CD4-positive, alpha-beta memory T cell (primary cell): ENCODE results near the gene PNKP. TPM values are rescaled to one million over a fixed set of nuclear protein-coding genes. Genes with fewer than 3 reads are reported as not detected.

Experiments
- CTCF ChIA-PET: fragments of 350-600 bp; sonication (Branson Sonifier 250); formaldehyde crosslinking; loops from one replicate; lab custom pipeline; 2021; ENCODE audit warnings: inconsistent platforms; ENCODE audit not compliant: partially characterized antibody; lab: Charles Lee
- POLR2A ChIA-PET: fragments of 350-600 bp; sonication (Branson Sonifier 250); formaldehyde crosslinking; loops from one replicate; lab custom pipeline; 2021; ENCODE audit not compliant: partially characterized antibody; lab: Charles Lee
- DNase-seq, 5 donors: peaks; one replicate each; pipeline versions ENCODE4 v3.0.0 to v3.0.0-alpha.2; 2020 to 2022; ENCODE audit warnings: mixed read lengths in 1 of 5
- H3K27ac ChIP-seq: one replicate; pipeline ENCODE4 v1.7.0; 2013; ENCODE audit warnings: low read depth, low read length
- H3K27me3 ChIP-seq: 2 replicates; pipeline ENCODE4 v1.7.0; 2013; ENCODE audit warnings: mild to moderate bottlenecking, low read length, moderate library complexity; ENCODE audit not compliant: insufficient read depth
- H3K36me3 ChIP-seq: 2 replicates; pipeline ENCODE4 v1.7.0; 2013; ENCODE audit warnings: mild to moderate bottlenecking, low read length, moderate library complexity; ENCODE audit not compliant: insufficient read depth
- H3K4me1 ChIP-seq: 2 replicates; pipeline ENCODE4 v1.7.0; 2013; ENCODE audit warnings: mild to moderate bottlenecking, low read length, moderate library complexity; ENCODE audit not compliant: insufficient read depth
- H3K4me3 ChIP-seq, 2 donors: one replicate each; pipeline ENCODE4 v1.7.0; 2013; ENCODE audit warnings: low read length in 2 of 2, mild to moderate bottlenecking in 1 of 2
- H3K9me3 ChIP-seq, 2 donors: one replicate each; pipeline ENCODE4 v1.7.0; 2013; ENCODE audit warnings: low read length in 2 of 2, control low read depth in 1 of 2; ENCODE audit not compliant: control insufficient read depth in 1 of 2
- H3K27ac Mint-ChIP-seq, 7 donors: one replicate each; pipeline ENCODE4 v1.8.0; 2020 to 2021; ENCODE audit warnings: mixed read lengths in 7 of 7, mild to moderate bottlenecking in 6 of 7, inconsistent platforms in 3 of 7, moderate library complexity in 3 of 7
- H3K27me3 Mint-ChIP-seq, 2 donors: one replicate each; pipeline ENCODE4 v1.8.0; 2020 to 2021; ENCODE audit warnings: mixed read lengths in 2 of 2
- H3K36me3 Mint-ChIP-seq, 2 donors: one replicate each; pipeline ENCODE4 v1.8.0; 2020 to 2021; ENCODE audit warnings: mixed read lengths in 2 of 2, inconsistent platforms in 1 of 2, mild to moderate bottlenecking in 1 of 2
- H3K4me1 Mint-ChIP-seq, 4 donors: one replicate each; pipeline ENCODE4 v1.8.0; 2020 to 2021; ENCODE audit warnings: mixed read lengths in 4 of 4, mild to moderate bottlenecking in 1 of 4
- H3K4me3 Mint-ChIP-seq, 8 donors: one replicate each; pipeline ENCODE4 v1.8.0; 2020 to 2021; ENCODE audit warnings: mixed read lengths in 8 of 8, mild to moderate bottlenecking in 7 of 8, moderate library complexity in 6 of 8, inconsistent platforms in 3 of 8
- H3K9me3 Mint-ChIP-seq, 8 donors: one replicate each; pipeline ENCODE4 v1.8.0; 2020 to 2021; ENCODE audit warnings: mixed read lengths in 8 of 8, mild to moderate bottlenecking in 5 of 8, inconsistent platforms in 3 of 8, moderate library complexity in 1 of 8
- intact Hi-C: fragments of 100-400 bp; cut with micrococcal nuclease; formaldehyde crosslinking; loops from one replicate; pipeline ENCODE4 v1.15.1; 2023
- polyA plus RNA-seq, 2 donors: library from polyadenylated mRNA; unstranded; fragments of 300-500 nt; fragmentation: Illumina TruSeq; gene quantifications; one replicate each; pipeline ENCODE4 v1.2.3, GENCODE V29; 2021
- total RNA-seq, 2 experiments: library from RNA; stranded (reverse); gene quantifications; one replicate each; pipeline ENCODE4 v1.2.3, GENCODE V29; 2021

Gene PNKP
- total and polyA plus RNA-seq, 4 experiments from 2014 or later = 28.9 to 192 (median 103) TPM

DNA sequence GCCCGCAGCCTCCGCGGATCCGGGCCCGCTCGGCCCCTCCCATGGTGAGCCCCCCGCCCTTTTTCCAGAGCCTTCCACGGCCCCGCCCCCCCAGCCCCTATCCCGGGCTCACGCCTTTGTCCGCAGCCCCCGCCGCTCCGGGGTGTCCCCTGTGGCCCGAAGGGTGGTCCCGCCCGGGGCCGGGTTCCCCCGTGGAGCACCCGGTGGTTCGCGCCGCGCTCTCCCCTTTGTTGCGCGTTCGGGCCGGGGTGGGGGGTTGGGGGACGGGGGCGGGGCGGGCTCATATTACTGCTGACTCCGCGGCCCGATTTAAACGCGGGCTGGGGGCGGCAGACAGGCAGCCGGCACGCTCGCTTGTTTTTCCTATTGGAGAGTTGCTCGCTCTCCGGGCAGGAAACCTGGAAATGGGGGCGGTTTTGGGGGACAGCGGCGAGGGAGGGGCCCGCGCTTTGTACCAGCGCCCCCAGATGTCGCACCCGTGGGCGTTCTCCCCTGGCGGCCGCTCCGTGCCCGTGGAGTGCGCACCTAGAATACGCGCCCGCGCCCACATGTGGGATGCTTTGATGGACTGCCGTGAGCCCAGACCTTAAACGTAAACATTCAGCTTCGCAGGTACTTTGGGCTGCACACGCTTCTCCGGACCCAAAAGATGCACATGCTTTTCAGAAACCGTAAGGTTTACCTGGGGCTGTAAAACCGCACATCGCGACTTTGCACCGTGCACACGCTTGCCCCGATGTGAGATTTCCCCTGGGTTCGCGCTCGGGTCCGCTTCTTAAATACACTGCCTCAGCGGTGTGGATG is 15.7 kb downstream of the PNKP start:
- H3K27ac ChIP-seq = peak overlapping the region; percentile 98

DNA sequence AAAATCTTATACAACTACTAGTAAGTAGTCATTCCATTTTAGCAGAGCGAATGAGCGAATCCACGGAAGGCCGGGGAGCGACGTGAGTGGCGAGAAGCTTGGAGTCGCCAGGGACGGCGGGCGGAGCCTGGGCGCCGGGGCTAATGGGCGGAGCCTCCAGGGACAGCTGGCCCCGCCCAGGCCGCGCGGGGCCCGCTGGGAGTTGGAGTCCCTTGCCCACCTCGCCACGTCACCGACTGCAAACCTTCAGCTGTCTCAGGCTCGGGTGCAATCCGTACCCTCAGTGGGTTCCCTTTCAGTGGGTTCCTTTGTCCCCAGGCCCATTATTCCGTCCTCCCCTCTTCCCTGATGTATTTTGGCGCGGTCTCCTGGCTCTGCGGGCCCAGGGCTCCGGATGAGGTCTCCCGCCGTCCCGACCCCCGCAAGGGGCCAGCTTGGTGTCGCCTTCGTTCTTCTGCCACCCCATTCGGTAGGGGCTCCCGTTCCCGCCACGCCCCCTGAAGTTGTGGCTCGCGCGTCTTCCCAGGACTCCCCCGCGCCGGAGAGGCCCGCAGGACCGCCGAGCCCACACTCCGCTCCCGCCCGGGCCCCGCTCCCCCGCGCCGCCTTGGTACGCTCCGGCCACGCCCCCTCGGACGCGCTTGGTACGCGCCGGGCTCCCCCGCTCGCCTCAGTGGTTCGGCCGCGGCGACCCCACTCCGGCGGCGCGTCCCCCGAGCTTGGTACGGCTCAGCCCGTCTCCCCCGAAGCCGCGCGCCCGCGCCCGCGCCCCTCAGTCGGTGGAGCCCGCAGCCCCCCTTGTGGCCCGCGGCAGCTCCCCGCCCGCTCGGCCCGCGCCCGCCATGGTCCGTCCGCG is 16.7 kb downstream of the PNKP start, which contains the start of gene PTOV1:
Gene PTOV1, plus strand, starts transcription at position 673 of the 856 bp plus-strand sequence.
- Histone ChIP-seq H3K27ac (peak within 1 kb of the TSS; percentile 98), H3K4me1 (peaks cover 42% of the 10 kb centered on the region), H3K4me3 (peak within 1 kb of the TSS; percentile 54 to 88), H3K27me3 (no peaks in the 10 kb centered on the region), H3K9me3 (no peaks in the 10 kb centered on the region), H3K36me3 (no peaks in the 10 kb centered on the region)
- Mint-ChIP-seq H3K4me3 (peak within 1 kb of the TSS; percentile 90 to 97 (median 93)), H3K36me3 (peaks cover 0 to 17% of the 10 kb centered on the region in 2 donors), H3K9me3 (peaks cover 0 to 5% (median 0%) of the 10 kb centered on the region in 8 donors), H3K27me3 (no peaks in the 10 kb centered on the region), H3K27ac (peak within 1 kb of the TSS; percentile 92 to 98 (median 97)), H3K4me1 (peaks cover 29 to 49% (median 39%) of the 10 kb centered on the region in 4 donors)
- peak; percentile 84 to 90 (median 87) for DNase-seq
- intact Hi-C loops = loop anchor here (1.0 to 2.0 kb wide), 6 partner anchors 17 to 78 kb away; partner anchors contain the start of genes AKT1S1, ATF5, FUZ and MED25
- POLR2A ChIA-PET = interaction anchor here (0.6 to 12.2 kb wide), 29 partner anchors 8 to 1487 kb away, joined by 3 to 173 read pairs (median 4); partner anchors contain the start of genes AKT1S1, AP2A1, ATF5 and CA11
- CTCF ChIA-PET = interaction anchor here (1.0 to 1.2 kb wide), 3 partner anchors 17 to 40 kb away, joined by 3 to 4 read pairs (median 3); partner anchors contain the start of gene PNKP

More for the DNA sequence above, 15.7 kb downstream of the PNKP start:
- peak overlapping the region; percentile 38 to 88 for H3K4me3 ChIP-seq
- no peaks in the 10 kb centered on the region for H3K9me3 ChIP-seq
- Mint-ChIP-seq H3K9me3 (peaks cover 0 to 5% (median 0%) of the 10 kb centered on the region in 8 donors), H3K27ac (peak overlapping the region; percentile 85 to 93 (median 88)), H3K27me3 (no peaks in the 10 kb centered on the region), H3K4me3 (peak overlapping the region; percentile 85 to 92 (median 88)), H3K36me3 (peaks cover 0 to 19% of the 10 kb centered on the region in 2 donors), H3K4me1 (peaks cover 29 to 49% (median 39%) of the 10 kb centered on the region in 4 donors)
- POLR2A ChIA-PET = interaction anchor here (0.7 to 12.2 kb wide), 13 partner anchors 9 to 271 kb away, joined by 3 to 173 read pairs (median 10); partner anchors contain the start of genes AKT1S1, ATF5, FUZ and MED25
- peak in 2 of 5 donors; percentile 26 to 44 for DNase-seq
- H3K27me3 ChIP-seq = no peaks in the 10 kb centered on the region
- intact Hi-C loops = loop anchor here (1.0 to 2.0 kb wide), 2 partner anchors 39 to 77 kb away; partner anchors contain the start of genes ATF5 and NUP62
- peaks cover 42% of the 10 kb centered on the region for H3K4me1 ChIP-seq
- CTCF ChIA-PET = no interaction called here
- H3K36me3 ChIP-seq = no peaks in the 10 kb centered on the region

DNA sequence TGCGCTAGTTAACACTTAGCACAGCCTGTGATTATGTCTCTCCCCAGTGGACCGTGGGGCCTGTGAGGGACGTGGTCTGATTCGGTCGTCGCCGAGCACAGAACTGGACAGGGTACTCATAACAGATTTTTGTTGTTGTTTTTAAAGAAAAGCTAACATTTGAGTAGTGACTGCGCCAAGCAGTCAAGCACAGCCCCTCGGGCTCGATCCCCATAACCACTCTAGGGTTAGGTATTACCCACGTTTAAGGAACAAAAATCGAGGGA is 17.2 kb downstream of the PNKP start:
- peaks cover 42% of the 10 kb centered on the region for H3K4me1 ChIP-seq
- peak overlapping the region; percentile 98 for H3K27ac ChIP-seq
- no peaks in the 10 kb centered on the region for H3K36me3 ChIP-seq
- ChIA-PET CTCF (interaction anchor here (1.0 to 1.2 kb wide), 3 partner anchors 18 to 40 kb away, joined by 3 to 4 read pairs (median 3); partner anchors contain the start of gene PNKP), POLR2A (interaction anchor here (0.7 to 12.2 kb wide), 25 partner anchors 9 to 1487 kb away, joined by 3 to 173 read pairs (median 5); partner anchors contain the start of genes AKT1S1, AP2A1, ATF5 and CA11)
- Mint-ChIP-seq H3K27me3 (no peaks in the 10 kb centered on the region), H3K27ac (peak overlapping the region; percentile 92 to 98 (median 97)), H3K4me3 (peak overlapping the region; percentile 90 to 97 (median 93)), H3K9me3 (peaks cover 0 to 5% (median 0%) of the 10 kb centered on the region in 8 donors), H3K4me1 (peaks cover 29 to 49% (median 38%) of the 10 kb centered on the region in 4 donors), H3K36me3 (peaks cover 0 to 13% of the 10 kb centered on the region in 2 donors)
- no peaks in the 10 kb centered on the region for H3K27me3 ChIP-seq
- H3K9me3 ChIP-seq = no peaks in the 10 kb centered on the region
- H3K4me3 ChIP-seq = peak overlapping the region in 1 of 2 donors; percentile 88
- intact Hi-C loops = loop anchor here (1.0 to 2.0 kb wide), 5 partner anchors 17 to 79 kb away; partner anchors contain the start of genes AKT1S1, ATF5, FUZ and MED25
- DNase-seq = no peak

DNA sequence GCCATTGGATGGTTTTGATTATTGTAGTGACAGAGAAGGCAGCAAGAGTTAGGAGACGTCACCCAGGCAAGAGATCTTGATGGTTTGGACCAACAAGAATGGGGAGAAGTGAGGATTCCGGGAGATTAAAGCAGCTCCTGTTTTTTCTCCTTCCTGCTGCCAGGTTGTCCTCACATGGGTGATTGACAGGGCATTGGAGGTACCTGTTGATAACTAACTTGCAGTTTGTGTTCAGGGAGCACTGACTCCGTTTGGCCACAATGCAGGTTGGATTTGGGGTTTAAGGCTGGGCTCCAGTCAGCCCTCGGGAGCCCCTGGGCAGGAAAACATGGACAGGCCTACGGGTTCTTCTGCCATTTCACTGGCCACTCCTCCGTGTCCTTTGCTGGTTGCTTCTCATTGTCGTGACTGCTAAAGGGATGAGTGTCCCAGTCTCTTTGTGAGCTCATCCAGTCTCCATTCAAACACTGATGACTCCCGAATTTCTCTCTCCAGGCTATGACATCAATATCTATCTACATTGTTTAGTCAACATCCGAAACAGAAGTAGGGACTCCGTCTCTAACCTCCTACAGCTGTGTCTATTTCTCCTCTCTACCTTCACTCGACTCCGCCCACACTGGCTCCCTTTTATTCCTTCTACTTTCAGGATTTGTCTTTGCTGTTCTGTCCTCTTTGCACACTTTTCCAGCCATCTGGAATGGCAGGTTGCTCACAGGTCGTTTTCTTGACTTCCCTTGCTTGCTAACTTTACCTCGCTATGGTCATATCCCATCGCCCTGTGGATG is 17.7 kb downstream of the PNKP start:
- no peak overlapping the region for H3K4me3 ChIP-seq
- CTCF ChIA-PET = interaction anchor here (1.2 kb wide), 1 partner anchor 41 kb away, joined by 4 read pairs; no protein-coding TSS in a partner anchor
- H3K4me1 Mint-ChIP-seq = peaks cover 29 to 49% (median 38%) of the 10 kb centered on the region in 4 donors
- no peaks in the 10 kb centered on the region for H3K27me3 Mint-ChIP-seq
- peaks cover 42% of the 10 kb centered on the region for H3K4me1 ChIP-seq
- H3K27ac Mint-ChIP-seq = peak overlapping the region in 6 of 7 donors; percentile 92 to 98 (median 98)
- intact Hi-C loops = loop anchor here (1.0 to 2.0 kb wide), 5 partner anchors 18 to 79 kb away; partner anchors contain the start of genes AKT1S1, ATF5, FUZ and MED25
- H3K36me3 ChIP-seq = no peaks in the 10 kb centered on the region
- POLR2A ChIA-PET = interaction anchor here (0.9 to 12.2 kb wide), 19 partner anchors 10 to 1204 kb away, joined by 3 to 173 read pairs (median 6); partner anchors contain the start of genes AKT1S1, AP2A1, ATF5 and CA11
- peaks cover 0 to 5% (median 0%) of the 10 kb centered on the region in 8 donors for H3K9me3 Mint-ChIP-seq
- peak overlapping the region; percentile 98 for H3K27ac ChIP-seq
- H3K4me3 Mint-ChIP-seq = peak overlapping the region; percentile 90 to 97 (median 93)
- DNase-seq = no peak
- no peaks in the 10 kb centered on the region for H3K27me3 ChIP-seq
- H3K9me3 ChIP-seq = no peaks in the 10 kb centered on the region
- H3K36me3 Mint-ChIP-seq = peaks cover 0 to 13% of the 10 kb centered on the region in 2 donors

DNA sequence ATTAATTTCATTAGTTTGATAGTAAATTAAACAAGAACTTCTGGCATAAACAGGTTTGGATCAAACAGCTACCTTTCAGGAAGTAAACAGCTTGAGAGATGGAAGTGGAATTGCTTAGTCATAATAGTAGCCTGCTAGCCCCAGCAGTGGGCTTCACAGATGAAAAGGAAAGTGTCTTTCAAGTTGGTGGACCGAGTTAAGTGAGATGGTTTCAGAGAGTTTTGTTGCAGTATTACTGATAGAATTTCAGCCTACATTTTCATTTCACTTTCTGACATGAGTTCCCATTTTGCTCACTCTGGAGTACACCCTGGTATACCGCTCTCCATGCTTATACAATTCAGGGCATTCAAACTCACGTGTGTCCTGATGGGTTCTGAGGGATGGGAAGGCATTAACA is 18.4 kb downstream of the PNKP start:
- no peaks in the 10 kb centered on the region for H3K9me3 ChIP-seq
- H3K36me3 Mint-ChIP-seq = peaks cover 0 to 13% of the 10 kb centered on the region in 2 donors
- H3K27me3 Mint-ChIP-seq = no peaks in the 10 kb centered on the region
- intact Hi-C loops = no loop called here
- H3K27me3 ChIP-seq = no peaks in the 10 kb centered on the region
- H3K36me3 ChIP-seq = no peaks in the 10 kb centered on the region
- no peak overlapping the region for H3K4me3 ChIP-seq
- DNase-seq = no peak
- peaks cover 29 to 48% (median 38%) of the 10 kb centered on the region in 4 donors for H3K4me1 Mint-ChIP-seq
- H3K27ac ChIP-seq = no peak overlapping the region
- H3K4me3 Mint-ChIP-seq = peak overlapping the region; percentile 22 to 73 (median 62)
- peaks cover 0 to 5% (median 0%) of the 10 kb centered on the region in 8 donors for H3K9me3 Mint-ChIP-seq
- POLR2A ChIA-PET = interaction anchor here (1.2 to 12.2 kb wide), 5 partner anchors 18 to 184 kb away, joined by 5 to 173 read pairs (median 11); partner anchors contain the start of genes AKT1S1, BCL2L12, IRF3 and MED25
- H3K4me1 ChIP-seq = peaks cover 42% of the 10 kb centered on the region
- CTCF ChIA-PET = interaction anchor here (0.6 kb wide), 1 partner anchor 969 kb away, joined by 3 read pairs; no protein-coding TSS in a partner anchor
- H3K27ac Mint-ChIP-seq = peak overlapping the region in 4 of 7 donors; percentile 17 to 88 (median 52)
